Measurements from ENCODE around the gene BNIPL.
A peak's percentile ranks its signal among the peaks of the same experiment; 100 is the strongest.

Gene BNIPL

GRCh38 chr1:151035167-151035566 is 1.2 kb upstream of the BNIPL start:
- ATAC-seq (ENCODE audit: low read depth) (no peak), DNase-seq (ENCODE audit: low spot score) (no peak)
- no peak overlapping the region for H3K4me3 ChIP-seq (ENCODE audit: severe bottlenecking)
- H3K27me3 ChIP-seq (ENCODE audit: insufficient read depth, poor library complexity, severe bottlenecking) = no peaks in the 10 kb centered on the region
- H3K9me3 ChIP-seq (ENCODE audit: severe bottlenecking) = no peaks in the 10 kb centered on the region
- H3K36me3 ChIP-seq (ENCODE audit: low read depth) = peaks cover 21% of the 10 kb centered on the region
- no peaks in the 10 kb centered on the region for H3K4me1 ChIP-seq (ENCODE audit: insufficient read depth, poor library complexity, severe bottlenecking)
- H3K27ac ChIP-seq (ENCODE audit: poor library complexity, severe bottlenecking) = no peak overlapping the region
- no peak for TF ChIP-seq CTCF (IDR thresholded peaks at IDR 0.05; ENCODE audit: poor library complexity, severe bottlenecking)

GRCh38 chr1:151037032-151037431 is 646 bp downstream of the BNIPL start:
- no peak for ATAC-seq (ENCODE audit: low read depth)
- H3K27me3 ChIP-seq (ENCODE audit: insufficient read depth, poor library complexity, severe bottlenecking) = no peaks in the 10 kb centered on the region

GRCh38 chr1:151039521-151039920 is 3.1 kb downstream of the BNIPL start:
- Histone ChIP-seq H3K36me3 (ENCODE audit: low read depth) (peaks cover under 1% of the 10 kb centered on the region; the same call in 1 of the 2 replicates), H3K27me3 (ENCODE audit: insufficient read depth, poor library complexity, severe bottlenecking) (no peaks in the 10 kb centered on the region), H3K4me3 (ENCODE audit: severe bottlenecking) (no peak overlapping the region), H3K4me1 (ENCODE audit: insufficient read depth, poor library complexity, severe bottlenecking) (no peaks in the 10 kb centered on the region), H3K27ac (ENCODE audit: poor library complexity, severe bottlenecking) (no peak overlapping the region), H3K9me3 (ENCODE audit: severe bottlenecking) (no peaks in the 10 kb centered on the region)
- no peak for TF ChIP-seq CTCF (IDR thresholded peaks at IDR 0.05; ENCODE audit: poor library complexity, severe bottlenecking)
- DNase-seq (ENCODE audit: low spot score) = no peak
- no peak for ATAC-seq (ENCODE audit: low read depth)

More at GRCh38 chr1:151037032-151037431, 646 bp downstream of the BNIPL start:
- H3K4me3 ChIP-seq (ENCODE audit: severe bottlenecking) = no peak overlapping the region
- peaks cover 9% of the 10 kb centered on the region for H3K36me3 ChIP-seq (ENCODE audit: low read depth)
- DNase-seq (ENCODE audit: low spot score) = no peak
- no peak for TF ChIP-seq CTCF (IDR thresholded peaks at IDR 0.05; ENCODE audit: poor library complexity, severe bottlenecking)
- H3K9me3 ChIP-seq (ENCODE audit: severe bottlenecking) = no peaks in the 10 kb centered on the region
- no peaks in the 10 kb centered on the region for H3K4me1 ChIP-seq (ENCODE audit: insufficient read depth, poor library complexity, severe bottlenecking)
- no peak overlapping the region for H3K27ac ChIP-seq (ENCODE audit: poor library complexity, severe bottlenecking)

GRCh38 chr1:151043163-151043562 is 6.8 kb downstream of the BNIPL start:
- H3K27ac ChIP-seq (ENCODE audit: poor library complexity, severe bottlenecking) = no peak overlapping the region
- H3K9me3 ChIP-seq (ENCODE audit: severe bottlenecking) = no peaks in the 10 kb centered on the region
- H3K4me1 ChIP-seq (ENCODE audit: insufficient read depth, poor library complexity, severe bottlenecking) = no peaks in the 10 kb centered on the region
- no peak for TF ChIP-seq CTCF (IDR thresholded peaks at IDR 0.05; ENCODE audit: poor library complexity, severe bottlenecking)
- DNase-seq (ENCODE audit: low spot score) (no peak), ATAC-seq (ENCODE audit: low read depth) (no peak)
- no peaks in the 10 kb centered on the region for H3K27me3 ChIP-seq (ENCODE audit: insufficient read depth, poor library complexity, severe bottlenecking)
- no peak overlapping the region for H3K4me3 ChIP-seq (ENCODE audit: severe bottlenecking)
- H3K36me3 ChIP-seq (ENCODE audit: low read depth) = no peaks in the 10 kb centered on the region

- no peak for TF ChIP-seq CTCF (IDR thresholded peaks at IDR 0.05; ENCODE audit: poor library complexity, severe bottlenecking)
- Histone ChIP-seq H3K36me3 (ENCODE audit: low read depth) (peaks cover 12% of the 10 kb centered on the region), H3K27me3 (ENCODE audit: insufficient read depth, poor library complexity, severe bottlenecking) (no peaks in the 10 kb centered on the region), H3K4me3 (ENCODE audit: severe bottlenecking) (peak within 1 kb of the TSS; percentile 51), H3K9me3 (ENCODE audit: severe bottlenecking) (no peaks in the 10 kb centered on the region), H3K27ac (ENCODE audit: poor library complexity, severe bottlenecking) (peak within 1 kb of the TSS; percentile 59), H3K4me1 (ENCODE audit: insufficient read depth, poor library complexity, severe bottlenecking) (peaks cover 4% of the 10 kb centered on the region)
- peak; percentile 67 for ATAC-seq (ENCODE audit: low read depth)
- DNase-seq (ENCODE audit: low spot score) = no peak
These were observed 11.2 kb downstream of the BNIPL start, which contains the start of gene C1orf56 for GRCh38 chr1:151047591-151047924. Gene C1orf56 (plus strand): TSS chr1:151047751. CDS start chr1:151047848, 97 bp downstream.

All from RWPE2 (cell line).